ENCODE data around the gene JAK1.

The JAK1 gene

DNA sequence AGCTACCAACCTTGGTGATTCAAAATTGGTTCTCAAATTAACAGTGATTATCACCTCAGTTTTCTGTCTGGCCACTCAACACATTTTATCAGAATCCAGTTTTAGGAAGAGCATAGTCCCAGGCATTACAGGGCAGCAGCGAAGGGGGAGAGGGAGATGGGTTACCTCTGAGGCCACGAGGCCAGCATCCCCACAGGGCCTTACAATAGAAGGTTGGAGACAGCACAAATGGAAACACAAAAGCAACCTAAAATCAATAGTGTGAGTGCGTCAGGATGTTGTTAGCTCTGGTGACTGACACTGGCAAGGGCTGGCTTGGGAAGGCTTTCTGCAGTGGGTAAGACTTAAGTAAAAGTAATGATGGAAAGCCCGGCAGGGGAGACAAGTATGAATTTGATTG lies 79.5 kb downstream of the JAK1 start:
- DNase-seq: no peak

DNA sequence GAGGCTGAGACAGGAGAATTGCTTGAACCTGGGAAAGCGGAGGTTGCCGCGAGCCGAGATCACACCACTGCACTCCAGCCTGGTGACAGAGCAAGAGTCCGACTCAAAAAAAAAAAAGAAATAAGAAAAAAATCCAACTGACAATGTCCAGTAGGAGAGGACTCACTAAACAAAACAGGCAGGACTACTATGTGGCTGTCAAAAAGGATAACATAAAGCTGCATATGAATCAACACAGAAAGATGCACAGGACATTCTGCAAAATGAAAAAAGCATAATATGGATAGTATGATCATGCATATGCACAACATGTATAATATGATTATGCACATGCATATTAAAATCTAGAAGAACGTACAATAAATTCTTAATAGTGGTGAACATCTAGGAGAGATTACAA lies 80.7 kb downstream of the JAK1 start:
- no peak for DNase-seq

DNA sequence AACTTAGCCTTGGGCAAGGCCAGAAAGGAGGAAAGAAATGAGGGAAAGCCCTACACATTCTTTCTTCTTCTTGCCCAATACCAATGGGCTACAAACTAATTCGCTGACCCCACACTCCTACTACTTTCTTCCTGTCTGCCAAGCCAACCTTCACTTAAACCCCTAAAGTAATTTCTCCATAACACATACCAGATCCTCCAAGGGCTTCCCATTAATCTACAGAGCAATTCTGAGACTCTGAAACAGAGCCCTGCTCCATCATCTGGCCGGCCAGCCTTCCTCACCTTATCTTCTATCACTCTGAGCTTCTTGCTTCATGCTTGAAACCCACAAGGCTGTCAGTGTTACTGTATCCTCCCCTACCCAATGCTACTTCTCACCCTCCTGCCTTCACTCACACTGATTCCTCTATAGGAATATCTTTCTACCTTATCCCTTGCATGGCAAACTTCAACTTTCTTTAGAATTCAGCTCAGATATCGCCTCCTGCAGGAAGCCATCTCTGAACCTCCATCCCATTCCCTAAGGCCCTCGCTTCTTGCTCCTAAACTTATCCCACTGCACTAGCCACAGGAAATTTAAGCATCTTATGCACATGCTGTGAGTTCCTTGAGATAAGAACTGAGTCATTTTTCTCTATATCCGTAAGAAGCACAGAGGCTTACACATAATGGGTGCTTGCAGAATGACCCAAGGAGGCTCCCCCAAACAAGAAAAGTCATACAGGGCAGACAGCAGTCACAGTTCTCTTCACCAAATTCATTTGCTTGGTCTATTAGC lies 81.9 kb downstream of the JAK1 start:
- DNase-seq: peak; percentile 16

GRCh38 chr1:64882574-64883255 lies 83.6 kb downstream of the JAK1 start:
- no peak for DNase-seq

GRCh38 chr1:64881281-64881680 lies 85.1 kb downstream of the JAK1 start:
- DNase-seq: peak; percentile 16

DNA sequence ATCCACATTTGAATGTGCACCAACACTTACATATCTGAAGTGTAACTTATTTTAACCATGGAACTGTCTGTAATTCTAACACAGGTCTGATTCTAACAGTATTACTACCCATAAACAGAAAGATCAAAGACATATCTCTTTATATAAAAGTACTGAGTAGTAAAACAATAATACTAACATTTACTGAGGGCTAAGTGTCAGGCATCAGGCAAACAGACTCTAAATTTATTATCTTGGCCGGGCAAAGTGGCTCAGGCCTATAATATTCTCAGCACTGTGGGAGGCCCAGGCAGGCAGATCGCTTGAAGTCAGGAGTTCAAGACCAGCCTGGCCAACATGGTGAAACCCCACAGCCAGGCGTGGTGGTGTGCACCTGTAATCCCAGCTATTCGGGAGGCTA lies 85.9 kb downstream of the JAK1 start:
- DNase-seq: no peak

DNA sequence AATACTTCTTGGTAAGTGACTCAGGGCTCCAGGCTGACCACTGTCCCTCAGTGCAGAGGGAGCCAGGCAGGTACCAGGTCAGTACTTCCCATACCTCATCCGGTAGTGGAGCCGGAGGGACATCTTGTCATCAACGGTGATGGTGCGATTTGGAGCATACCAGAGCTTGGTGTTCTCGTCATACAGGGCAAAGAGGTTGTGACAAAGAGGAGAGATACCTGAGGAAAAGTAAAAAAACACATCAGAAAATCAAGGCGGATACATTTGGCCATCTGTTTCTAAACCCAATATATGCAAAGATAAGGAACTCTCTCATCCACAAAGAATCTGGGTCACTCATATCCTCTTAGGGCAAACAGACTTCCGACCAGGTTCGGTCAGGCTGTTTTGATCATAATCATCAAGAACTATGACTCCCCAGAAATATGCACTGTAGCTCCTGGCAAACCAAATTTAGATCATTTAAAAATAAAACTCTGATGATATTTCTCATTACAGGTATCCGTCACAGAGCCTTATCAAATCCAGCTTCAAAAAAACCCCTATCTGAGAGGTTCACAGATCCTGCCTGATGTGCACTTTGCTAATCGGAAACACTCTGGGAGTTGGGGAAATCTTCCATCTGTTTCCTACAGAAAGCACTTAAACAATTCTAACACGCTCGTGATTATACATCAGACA lies 87.3 kb downstream of the JAK1 start:
- no peak for DNase-seq

DNA sequence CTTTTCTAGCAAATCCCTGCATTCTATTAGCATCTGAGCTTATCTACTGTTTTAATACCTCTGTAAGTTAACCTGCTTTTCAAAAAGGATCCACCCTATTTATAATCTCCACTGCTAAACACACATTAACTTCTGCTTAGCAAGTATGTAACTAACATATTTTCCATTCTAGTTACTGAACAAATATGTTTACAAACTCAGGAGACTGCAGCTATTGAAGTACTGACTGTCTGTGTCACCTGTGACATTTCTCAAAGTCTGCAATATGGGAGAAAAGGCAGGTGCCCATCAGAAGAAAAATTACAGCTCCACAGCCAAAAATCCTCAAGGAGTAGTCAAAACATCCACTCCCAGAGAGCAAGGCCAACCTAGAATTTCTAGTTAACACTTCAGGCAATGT lies 88.3 kb downstream of the JAK1 start:
- DNase-seq: no peak

GRCh38 chr1:64877598-64877997 lies 88.8 kb downstream of the JAK1 start:
- no peak for DNase-seq

- DNase-seq: peak; percentile 28
Measured at GRCh38 chr1:64877151-64877550, 89.2 kb downstream of the JAK1 start.

DNA sequence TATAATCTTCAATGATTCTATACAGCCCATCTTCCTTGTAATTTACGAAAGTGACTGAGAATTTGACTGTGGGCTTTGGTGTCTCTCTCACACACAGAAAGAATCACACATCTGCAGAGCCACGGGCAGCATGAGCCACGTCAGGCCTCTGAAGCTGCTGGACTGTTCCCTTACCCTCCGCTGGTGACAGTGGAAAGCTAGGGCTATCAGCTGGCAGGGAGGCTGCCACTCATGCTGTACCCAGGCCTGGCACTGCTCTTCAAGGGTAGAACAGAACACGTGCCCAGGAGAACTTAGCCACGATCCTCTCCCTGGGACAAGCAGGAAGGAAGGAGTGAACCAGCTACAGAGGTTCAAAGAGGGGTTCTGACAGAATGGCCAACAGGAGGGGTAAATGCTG lies 90.7 kb downstream of the JAK1 start:
- DNase-seq: no peak

DNA sequence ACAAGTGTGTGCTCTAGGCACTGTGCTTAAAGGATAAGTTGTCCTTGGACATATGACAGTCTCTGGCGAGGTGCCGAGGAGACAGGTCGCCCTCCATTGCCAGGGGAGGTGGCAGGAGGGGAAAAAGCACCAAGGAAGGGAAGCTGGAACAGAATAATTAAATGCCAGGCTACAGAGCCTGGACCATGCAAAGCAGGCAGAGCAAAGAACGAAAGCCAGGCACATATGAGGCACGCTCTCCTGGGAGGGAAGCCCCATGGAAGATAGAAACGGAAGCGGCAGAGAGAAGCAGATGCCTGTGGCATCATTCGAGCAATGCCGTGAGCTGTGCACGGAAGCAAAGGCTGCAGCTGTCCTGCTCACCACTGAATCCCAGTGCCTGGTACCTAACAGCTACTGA lies 91.2 kb downstream of the JAK1 start:
- DNase-seq: no peak

- no peak for DNase-seq
Measured at GRCh38 chr1:64874666-64875065, 91.7 kb downstream of the JAK1 start.

DNA sequence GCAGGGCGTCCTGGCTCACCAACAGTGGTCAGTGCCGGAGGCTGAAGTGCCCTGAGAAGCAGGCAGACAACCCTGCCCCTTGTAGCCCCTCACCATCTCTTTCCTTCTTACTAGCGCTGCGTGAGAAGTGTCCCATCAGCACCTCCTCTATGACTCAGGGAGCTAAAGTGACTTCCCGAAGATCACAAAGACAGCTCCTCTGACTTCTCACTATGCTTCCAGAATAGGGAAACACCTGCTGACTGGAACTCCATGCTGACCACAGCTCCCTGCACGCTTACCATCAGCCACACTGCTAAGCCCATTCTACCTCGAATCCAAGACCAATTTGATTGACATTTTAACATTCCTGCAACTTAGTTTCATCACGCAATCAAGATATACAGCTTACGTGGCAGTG lies 92.8 kb downstream of the JAK1 start:
- DNase-seq: no peak

GRCh38 chr1:64872067-64872466 lies 94.3 kb downstream of the JAK1 start:
- no peak for DNase-seq

DNA sequence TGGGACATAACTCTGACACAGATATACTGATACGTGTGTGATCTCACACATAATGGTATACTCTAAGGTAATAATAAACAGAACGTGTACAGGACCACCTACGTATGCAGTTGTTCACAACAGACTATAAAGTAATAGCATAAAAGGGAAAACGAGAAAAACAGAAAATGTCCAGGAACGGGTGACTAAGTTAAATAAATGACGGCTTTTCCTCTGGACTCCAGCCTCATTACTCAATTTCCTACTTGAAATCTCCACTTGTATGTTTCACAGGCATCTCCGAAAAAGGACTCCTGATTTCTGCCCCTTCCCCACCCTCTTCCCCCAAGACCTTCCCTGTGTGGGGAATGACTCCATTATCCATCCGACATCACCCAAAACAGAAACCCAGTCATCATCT lies 95.1 kb downstream of the JAK1 start:
- DNase-seq: no peak

GRCh38 chr1:64867266-64867665 lies 99.1 kb downstream of the JAK1 start:
- no peak for DNase-seq

DNA sequence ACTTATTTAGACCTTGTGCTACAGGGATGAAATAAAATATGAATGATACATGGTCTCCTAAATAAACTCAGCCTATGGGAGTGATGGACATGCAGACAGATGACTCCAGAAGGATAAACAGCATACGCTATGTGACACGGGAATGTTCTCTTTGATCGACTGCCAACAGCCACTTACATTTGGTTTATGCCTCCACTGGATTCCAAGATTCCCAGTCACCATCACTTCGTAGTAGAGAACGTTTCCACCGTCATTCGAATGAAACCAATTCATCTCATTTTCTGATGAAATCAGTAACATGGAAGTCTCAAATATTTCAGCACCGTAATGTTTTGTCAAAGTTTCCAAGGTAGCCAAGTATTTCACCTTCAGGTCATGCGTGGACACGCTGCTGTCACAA lies 99.7 kb downstream of the JAK1 start:
- no peak for DNase-seq

- DNase-seq: no peak
Measured at GRCh38 chr1:64865105-64865757, 101.1 kb downstream of the JAK1 start.

DNA sequence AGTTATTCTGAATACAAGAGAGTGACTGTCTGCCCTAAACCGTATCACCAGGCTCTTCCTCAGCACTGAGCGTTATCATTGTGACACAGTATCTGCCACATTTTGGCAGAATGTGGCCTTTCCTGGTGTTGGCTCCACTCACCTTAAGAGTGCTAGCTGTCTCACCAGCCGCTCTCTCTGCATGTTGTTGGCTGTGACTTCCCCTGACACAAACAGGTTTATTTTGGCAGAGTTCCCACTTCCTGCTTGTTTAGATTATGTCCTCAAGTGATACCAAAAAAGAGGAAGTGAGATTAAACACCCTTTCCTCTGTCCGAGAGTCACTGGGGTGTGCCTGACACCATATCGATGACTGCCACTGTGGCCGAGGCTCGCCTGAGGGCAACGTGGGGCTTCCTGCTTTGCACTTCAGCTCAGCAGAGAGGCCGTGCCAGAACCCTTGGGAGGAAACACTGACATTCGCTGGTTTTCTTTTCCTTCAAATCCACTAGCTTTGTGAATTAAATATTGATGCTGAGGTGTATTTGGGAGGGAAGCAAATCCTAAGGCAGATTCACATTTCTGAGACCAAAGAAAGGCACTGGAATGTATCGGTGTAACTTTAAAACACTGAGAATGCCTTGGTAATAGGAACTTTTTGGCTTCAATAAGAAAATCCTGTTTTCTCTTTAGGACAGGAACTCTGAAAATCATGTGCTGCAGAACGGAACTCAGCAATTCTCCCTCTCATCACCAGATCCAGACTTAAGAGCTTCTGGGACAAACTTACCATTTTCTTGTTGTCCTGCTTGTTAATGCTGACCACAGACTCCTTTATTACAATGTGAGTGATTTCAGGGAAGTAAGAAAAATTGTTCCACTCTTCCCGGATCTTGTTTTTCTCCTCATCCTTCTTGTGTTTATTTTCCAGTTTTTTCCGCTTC lies 102.1 kb downstream of the JAK1 start:
- peak; percentile 69 for DNase-seq

- DNase-seq: no peak
Measured at GRCh38 chr1:64861611-64862010, 104.7 kb downstream of the JAK1 start.

DNA sequence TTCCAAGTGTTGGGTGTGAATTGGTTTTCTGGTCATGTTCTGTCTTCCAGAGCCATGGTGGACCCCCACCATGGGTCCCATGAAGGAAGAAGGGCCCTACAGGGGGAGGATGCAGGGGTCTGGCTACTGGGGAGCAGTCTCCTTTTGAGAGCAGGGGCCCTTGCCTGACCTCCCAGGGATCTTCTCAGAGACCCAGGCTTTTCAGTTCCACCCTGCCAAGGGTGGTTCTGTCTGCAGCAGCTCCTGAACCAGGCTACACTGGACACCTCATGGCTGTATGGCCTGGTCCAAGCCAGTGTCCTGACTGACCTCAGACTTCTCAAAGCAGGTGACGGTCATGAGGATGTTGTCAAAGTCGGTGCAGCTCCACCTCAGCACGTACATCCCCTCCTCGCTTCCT lies 109.0 kb downstream of the JAK1 start:
- no peak for DNase-seq

- DNase-seq: no peak
Measured at GRCh38 chr1:64856553-64856952, 109.8 kb downstream of the JAK1 start.

Measured in activated CD4-positive, alpha-beta T cell treated with anti-CD3 and anti-CD28 coated beads, Interleukin-2, amount 50 U/mL, for 16 hours (primary cell).